ENCODE results near the gene MAP2.

The MAP2 gene

GRCh38 chr2:209721497-209721896, 297.6 kb downstream of the MAP2 start:
- H3K4me3 ChIP-seq (ENCODE audit: low read length) = no peak overlapping the region
- TF ChIP-seq ZNF274 (IDR thresholded peaks at IDR 0.05; ENCODE audit: low read depth, low read length) = no peak

- TF ChIP-seq ZNF274 (IDR thresholded peaks at IDR 0.05; ENCODE audit: low read depth, low read length) = no peak
These were observed 302.5 kb downstream of the MAP2 start for GRCh38 chr2:209726311-209726710.

GRCh38 chr2:209727077-209727476, 303.2 kb downstream of the MAP2 start:
- TF ChIP-seq ZNF274 (IDR thresholded peaks at IDR 0.05; ENCODE audit: low read depth, low read length) = no peak
- H3K4me3 ChIP-seq (ENCODE audit: low read length) = no peak overlapping the region

More at GRCh38 chr2:209726311-209726710, 302.5 kb downstream of the MAP2 start:
- H3K4me3 ChIP-seq (ENCODE audit: low read length) = no peak overlapping the region

- no peak overlapping the region for H3K4me3 ChIP-seq (ENCODE audit: low read length)
- TF ChIP-seq ZNF274 (IDR thresholded peaks at IDR 0.05; ENCODE audit: low read depth, low read length) = no peak
These were observed 311.0 kb downstream of the MAP2 start for GRCh38 chr2:209734805-209735204.

- H3K4me3 ChIP-seq (ENCODE audit: low read length) = no peak overlapping the region
- TF ChIP-seq ZNF274 (IDR thresholded peaks at IDR 0.05; ENCODE audit: low read depth, low read length) = no peak
These were observed 318.1 kb downstream of the MAP2 start for GRCh38 chr2:209741953-209742352.

GRCh38 chr2:209753020-209753419, 329.2 kb downstream of the MAP2 start:
- no peak for TF ChIP-seq ZNF274 (IDR thresholded peaks at IDR 0.05; ENCODE audit: low read depth, low read length)
- no peak overlapping the region for H3K4me3 ChIP-seq (ENCODE audit: low read length)

- TF ChIP-seq ZNF274 (IDR thresholded peaks at IDR 0.05; ENCODE audit: low read depth, low read length) = no peak
- no peak overlapping the region for H3K4me3 ChIP-seq (ENCODE audit: low read length)
These were observed 333.3 kb downstream of the MAP2 start for GRCh38 chr2:209757163-209757562.

GRCh38 chr2:209761566-209761965, 337.7 kb downstream of the MAP2 start:
- TF ChIP-seq ZNF274 (IDR thresholded peaks at IDR 0.05; ENCODE audit: low read depth, low read length) = no peak

GRCh38 chr2:209762563-209762962, 338.7 kb downstream of the MAP2 start:
- H3K4me3 ChIP-seq (ENCODE audit: low read length) = no peak overlapping the region
- TF ChIP-seq ZNF274 (IDR thresholded peaks at IDR 0.05; ENCODE audit: low read depth, low read length) = no peak

More at GRCh38 chr2:209761566-209761965, 337.7 kb downstream of the MAP2 start:
- H3K4me3 ChIP-seq (ENCODE audit: low read length) = no peak overlapping the region

- no peak for TF ChIP-seq ZNF274 (IDR thresholded peaks at IDR 0.05; ENCODE audit: low read depth, low read length)
- H3K4me3 ChIP-seq (ENCODE audit: low read length) = no peak overlapping the region
These were observed 339.3 kb downstream of the MAP2 start for GRCh38 chr2:209763106-209763505.

GRCh38 chr2:209766613-209767012, 342.8 kb downstream of the MAP2 start:
- no peak overlapping the region for H3K4me3 ChIP-seq (ENCODE audit: low read length)
- no peak for TF ChIP-seq ZNF274 (IDR thresholded peaks at IDR 0.05; ENCODE audit: low read depth, low read length)

- no peak overlapping the region for H3K4me3 ChIP-seq (ENCODE audit: low read length)
- TF ChIP-seq ZNF274 (IDR thresholded peaks at IDR 0.05; ENCODE audit: low read depth, low read length) = no peak
These were observed 343.5 kb downstream of the MAP2 start for GRCh38 chr2:209767316-209767715.

- H3K4me3 ChIP-seq (ENCODE audit: low read length) = no peak overlapping the region
- no peak for TF ChIP-seq ZNF274 (IDR thresholded peaks at IDR 0.05; ENCODE audit: low read depth, low read length)
These were observed 344.7 kb downstream of the MAP2 start for GRCh38 chr2:209768557-209768956.

GRCh38 chr2:209771474-209772289, 347.8 kb downstream of the MAP2 start, which contains the start of gene UNC80:
UNC80 (plus strand) TSS chr2:209771832; CDS start chr2:209772073, 241 bp downstream.
- no peak within 1 kb of the TSS for H3K4me3 ChIP-seq (ENCODE audit: low read length)
- TF ChIP-seq ZNF274 (IDR thresholded peaks at IDR 0.05; ENCODE audit: low read depth, low read length) = no peak

GRCh38 chr2:209772290-209772685, 348.4 kb downstream of the MAP2 start:
- no peak for TF ChIP-seq ZNF274 (IDR thresholded peaks at IDR 0.05; ENCODE audit: low read depth, low read length)
- no peak overlapping the region for H3K4me3 ChIP-seq (ENCODE audit: low read length)
